ENCODE data around the gene RNF175.

DNA sequence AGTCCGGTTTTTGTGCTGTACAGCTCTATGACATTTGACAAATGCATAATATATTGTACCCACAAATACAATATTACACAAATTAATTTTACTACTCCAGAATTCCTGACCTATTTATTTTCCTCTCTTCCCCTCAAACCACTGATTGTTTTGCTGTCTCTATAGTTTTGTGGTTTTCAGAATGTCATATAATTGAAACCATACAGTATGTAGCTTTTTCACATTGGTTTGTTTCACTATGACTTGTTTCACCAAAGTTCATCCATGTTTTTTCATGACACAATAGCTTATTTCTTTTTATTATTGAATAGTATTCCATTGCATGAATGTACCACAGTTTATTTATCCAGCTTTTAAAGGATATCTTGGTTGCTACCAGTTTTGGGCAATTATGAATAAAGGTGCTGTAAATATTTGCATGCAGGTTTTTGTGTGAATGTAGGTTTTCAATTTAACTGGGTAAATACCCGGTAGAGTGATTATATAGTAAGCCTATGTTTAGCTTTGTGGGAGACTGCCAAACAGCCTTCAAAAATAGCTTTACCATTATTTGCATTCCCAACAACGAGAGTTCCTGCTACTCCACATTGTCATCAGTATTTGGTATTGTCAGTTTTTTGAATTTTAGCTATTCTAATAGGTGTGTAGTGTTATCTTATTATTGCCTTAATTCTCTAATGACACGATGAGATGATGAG is 25.9 kb downstream of the RNF175 start:
- TF ChIP-seq POLR2A (IDR thresholded peaks at IDR 0.05; ENCODE audit: low read depth, low read length) (no peak), POLR2AphosphoS5 (IDR thresholded peaks at IDR 0.05; ENCODE audit: low read depth, low read length) (no peak), PAX5 (IDR thresholded peaks at IDR 0.05; ENCODE audit: insufficient read depth, low read length, severe bottlenecking) (no peak), TAF1 (IDR thresholded peaks at IDR 0.05; ENCODE audit: low read depth, low read length) (no peak), POU2F2 (IDR thresholded peaks at IDR 0.05; ENCODE audit: low read depth, low read length) (no peak)

Measured in GM12891 (cell line).